Right ventricle myocardium superior (tissue), 1 donor: ENCODE data around the gene ELANE. TPM values are rescaled to one million over a fixed set of nuclear protein-coding genes. Genes with fewer than 3 reads are reported as not detected.
"Not testable (repeated sequence)": the region's sequence is repeated elsewhere in the genome, so short reads cannot be mapped to it uniquely, and the experiment has no call there.

Experiments
- ATAC-seq: fragments of 200-7000 bp; cut with Tn5 transposase; one replicate; pipeline ENCODE4 v1.9.1; 2020; ENCODE audit warnings: mild to moderate bottlenecking; ENCODE audit not compliant: poor library complexity
- DNase-seq: peaks from one replicate; pipeline ENCODE4 v3.0.0-alpha.2; 2020
- intact Hi-C: fragments of 100-400 bp; cut with DNase I; formaldehyde crosslinking; loops from one replicate; pipeline ENCODE4 v1.11.2; 2022
- total RNA-seq: library from RNA; stranded (reverse); fragmentation: NEBNext Ultra II Directional; extraction: Animal tissue kit (Norgen Biotek cat#: 25700); gene quantifications from one replicate; pipeline ENCODE4 v1.2.1, GENCODE V29; 2021
- donor health status: DM: no; HTN: yes; CAD: no; lungs with severe emphysema.

The ELANE gene
- total RNA-seq, 1 donor from 2014 or later, result 1.3 TPM

GRCh38 chr19:887072-887471 lies 35.0 kb downstream of the ELANE start:
- intact Hi-C loops, result no loop called here
- ATAC-seq (no peak), DNase-seq (no peak)

GRCh38 chr19:887599-887998 lies 35.5 kb downstream of the ELANE start:
- ATAC-seq (no peak), DNase-seq (no peak)
- intact Hi-C loops, result no loop called here

GRCh38 chr19:888581-889385 lies 36.7 kb downstream of the ELANE start:
- ATAC-seq, result no peak
- intact Hi-C loops, result no loop called here
- DNase-seq, result no peak

GRCh38 chr19:889662-890295 lies 37.7 kb downstream of the ELANE start:
- no peak for ATAC-seq
- intact Hi-C loops, result no loop called here
- DNase-seq, result no peak

- DNase-seq, result no peak
Observed at GRCh38 chr19:890831-891230, 38.7 kb downstream of the ELANE start.

GRCh38 chr19:891421-892200 lies 39.5 kb downstream of the ELANE start:
- DNase-seq, ATAC-seq, intact Hi-C loops: not testable (repeated sequence)

More at GRCh38 chr19:890831-891230, 38.7 kb downstream of the ELANE start:
- intact Hi-C loops, result no loop called here
- no peak for ATAC-seq

- DNase-seq (peak; percentile 62), ATAC-seq (no peak)
- intact Hi-C loops, result no loop called here
Observed at GRCh38 chr19:892243-892893, 40.3 kb downstream of the ELANE start.

GRCh38 chr19:892894-893689 lies 41.0 kb downstream of the ELANE start, which contains the start of the genes MED16 and RNU6-9:
Gene MED16 (minus strand): TSS chr19:893187. CDS start chr19:891131, 2,056 bp downstream.
Gene RNU6-9 (plus strand): TSS chr19:893484.
- DNase-seq (peak; percentile 95), ATAC-seq (peak; percentile 98)
- intact Hi-C loops, result no loop called here

GRCh38 chr19:896434-896833 lies 44.3 kb downstream of the ELANE start:
- ATAC-seq (no peak), DNase-seq (no peak)
- intact Hi-C loops, result no loop called here

GRCh38 chr19:896999-897398 lies 44.9 kb downstream of the ELANE start:
- ATAC-seq, result no peak
- intact Hi-C loops, result no loop called here

GRCh38 chr19:897442-898039 lies 45.4 kb downstream of the ELANE start:
- intact Hi-C loops, result no loop called here
- ATAC-seq (no peak), DNase-seq (no peak)

More at GRCh38 chr19:896999-897398, 44.9 kb downstream of the ELANE start:
- no peak for DNase-seq

GRCh38 chr19:898663-899062 lies 46.6 kb downstream of the ELANE start:
- DNase-seq, result no peak
- ATAC-seq, result no peak
- intact Hi-C loops, result no loop called here

GRCh38 chr19:899336-900042 lies 47.4 kb downstream of the ELANE start:
- ATAC-seq (no peak), DNase-seq (no peak)
- intact Hi-C loops, result no loop called here

- no peak for DNase-seq
- no peak for ATAC-seq
- intact Hi-C loops, result no loop called here
Observed at GRCh38 chr19:900043-900301, 47.9 kb downstream of the ELANE start.

- DNase-seq (no peak), ATAC-seq (peak; percentile 30)
- intact Hi-C loops, result no loop called here
Observed at GRCh38 chr19:900302-901111, 48.4 kb downstream of the ELANE start.

GRCh38 chr19:901216-902092 lies 49.4 kb downstream of the ELANE start:
- intact Hi-C loops, result no loop called here
- no peak for DNase-seq
- ATAC-seq, result no peak
